RWPE2 (cell line): ENCODE data around the gene TNFSF9.
A peak's percentile ranks its signal among the peaks of the same experiment; 100 is the strongest.
"Not testable (repeated sequence)": the region's sequence is repeated elsewhere in the genome, so short reads cannot be mapped to it uniquely, and the experiment has no call there.

Experiments
- ATAC-seq: fragments of 200-7000 bp; cut with Tn5 transposase; 3 replicates; pipeline ENCODE4 v1.9.1; 2021; ENCODE audit warnings: low read depth
- DNase-seq: peaks from one replicate; pipeline ENCODE4 v3.0.0-alpha.2; 2020; ENCODE audit warnings: low spot score
- H3K27ac ChIP-seq: fragments of 450-650 bp; 2 replicates; pipeline ENCODE4 v1.5.1; 2017; ENCODE audit warnings: mild to moderate bottlenecking; ENCODE audit not compliant: poor library complexity, severe bottlenecking
- H3K27me3 ChIP-seq: fragments of 250-450 bp; sonication (Bioruptor Pico); 2 replicates; pipeline ENCODE4 v1.5.1; 2021; ENCODE audit warnings: mild to moderate bottlenecking, moderate library complexity; ENCODE audit not compliant: insufficient read depth, poor library complexity, severe bottlenecking
- H3K36me3 ChIP-seq: fragments of 250-450 bp; sonication (Bioruptor Pico); 2 replicates; pipeline ENCODE4 v1.5.1; 2020; ENCODE audit warnings: low read depth, mild to moderate bottlenecking, moderate library complexity
- H3K4me1 ChIP-seq: fragments of 250-450 bp; sonication (Bioruptor Pico); 2 replicates; pipeline ENCODE4 v1.5.1; 2021; ENCODE audit warnings: mild to moderate bottlenecking, moderate library complexity; ENCODE audit not compliant: insufficient read depth, poor library complexity, severe bottlenecking
- H3K4me3 ChIP-seq: fragments of 250-450 bp; sonication (Bioruptor Pico); 2 replicates; pipeline ENCODE4 v1.5.1; 2021; ENCODE audit warnings: mild to moderate bottlenecking, moderate library complexity; ENCODE audit not compliant: severe bottlenecking
- H3K9me3 ChIP-seq: fragments of 250-450 bp; sonication (Bioruptor Pico); 2 replicates; pipeline ENCODE4 v1.5.1; 2021; ENCODE audit warnings: mild to moderate bottlenecking, moderate library complexity; ENCODE audit not compliant: severe bottlenecking
- CTCF ChIP-seq: fragments of 450-650 bp; IDR thresholded peaks from one replicate; pipeline ENCODE4 v1.5.1; 2017; ENCODE audit warnings: mild to moderate bottlenecking, moderate library complexity; ENCODE audit not compliant: poor library complexity, severe bottlenecking

The TNFSF9 gene

GRCh38 chr19:6500837-6501739 is 29.7 kb upstream of the TNFSF9 start:
- no peaks in the 10 kb centered on the region for H3K9me3 ChIP-seq
- DNase-seq (no peak), ATAC-seq (no peak)
- no peaks in the 10 kb centered on the region for H3K4me1 ChIP-seq
- TF ChIP-seq CTCF: no peak
- H3K27ac ChIP-seq: no peak overlapping the region
- H3K27me3 ChIP-seq: peaks cover 18% of the 10 kb centered on the region
- no peak overlapping the region for H3K4me3 ChIP-seq
- H3K36me3 ChIP-seq: no peaks in the 10 kb centered on the region

GRCh38 chr19:6501740-6502648 is 28.8 kb upstream of the TNFSF9 start, which contains the start of gene TUBB4A:
Gene TUBB4A, minus strand, starts transcription at chr19:6502309. Its CDS starts 97 bp downstream, at chr19:6502212.
- DNase-seq: no peak
- Histone ChIP-seq H3K4me1 (no peaks in the 10 kb centered on the region), H3K27ac (no peak within 1 kb of the TSS), H3K9me3 (no peaks in the 10 kb centered on the region), H3K4me3 (peak within 1 kb of the TSS; percentile 30), H3K27me3 (peaks cover 18% of the 10 kb centered on the region), H3K36me3 (no peaks in the 10 kb centered on the region)
- no peak for ATAC-seq
- no peak for TF ChIP-seq CTCF

GRCh38 chr19:6503407-6504201 is 27.2 kb upstream of the TNFSF9 start:
- Histone ChIP-seq H3K27me3 (peaks cover 18% of the 10 kb centered on the region), H3K9me3 (no peaks in the 10 kb centered on the region), H3K4me1 (no peaks in the 10 kb centered on the region), H3K4me3 (no peak overlapping the region), H3K27ac (no peak overlapping the region), H3K36me3 (no peaks in the 10 kb centered on the region)
- ATAC-seq (no peak), DNase-seq (no peak)
- TF ChIP-seq CTCF: no peak

- H3K4me3 ChIP-seq, H3K27me3 ChIP-seq, H3K4me1 ChIP-seq, H3K9me3 ChIP-seq, DNase-seq, H3K36me3 ChIP-seq, H3K27ac ChIP-seq, ATAC-seq: not testable (repeated sequence)
Observed at GRCh38 chr19:6508028-6508771, 22.6 kb upstream of the TNFSF9 start.
